Ishikawa (cell line): ENCODE data around the gene PDE7B.

Experiments
- CEBPB ChIP-seq: IDR thresholded peaks from 2 replicates; pipeline ENCODE4 v1.6.1; 2012
- CREB1 ChIP-seq: IDR thresholded peaks from 2 replicates; pipeline ENCODE4 v1.6.1; 2012; ENCODE audit warnings: low read depth
- EGR1 ChIP-seq: IDR thresholded peaks from 2 replicates; pipeline ENCODE4 v1.6.1; 2012
- EP300 ChIP-seq: IDR thresholded peaks from 2 replicates; pipeline ENCODE4 v1.6.1; 2012; ENCODE audit warnings: borderline replicate concordance
- FOXM1 ChIP-seq: IDR thresholded peaks from 2 replicates; pipeline ENCODE4 v1.6.1; 2012; ENCODE audit warnings: low read depth, borderline replicate concordance
- MAX ChIP-seq: IDR thresholded peaks from 2 replicates; pipeline ENCODE4 v1.6.1; 2012
- RAD21 ChIP-seq: IDR thresholded peaks from 2 replicates; pipeline ENCODE4 v1.6.1; 2012; ENCODE audit warnings: low read depth
- REST ChIP-seq: IDR thresholded peaks from 2 replicates; pipeline ENCODE4 v1.6.1; 2012; ENCODE audit warnings: low read depth, mild to moderate bottlenecking
- TAF1 ChIP-seq: IDR thresholded peaks from 2 replicates; pipeline ENCODE4 v1.6.1; 2012; ENCODE audit warnings: low read depth, mild to moderate bottlenecking
- USF1 ChIP-seq: IDR thresholded peaks from 2 replicates; pipeline ENCODE4 v1.6.1; 2012
- YY1 ChIP-seq: IDR thresholded peaks from 2 replicates; pipeline ENCODE4 v1.6.1; 2012; ENCODE audit warnings: low read depth

GRCh38 chr6:135826236-135826804 lies 25.2 kb upstream of the PDE7B start:
- TF ChIP-seq TAF1, result no peak
- TF ChIP-seq EP300, result no peak
- TF ChIP-seq CEBPB, result no peak
- TF ChIP-seq USF1, result no peak
- TF ChIP-seq YY1, result no peak
- no peak for TF ChIP-seq RAD21
- no peak for TF ChIP-seq EGR1
- no peak for TF ChIP-seq MAX
- no peak for TF ChIP-seq FOXM1
- TF ChIP-seq REST, result no peak
- TF ChIP-seq CREB1, result no peak
